Neural progenitor cell (in vitro differentiated cells): ENCODE measurements around the gene TRAPPC5.

ENCODE experiments used
- EZH2 ChIP-seq: fragments of 200-600 bp; sonication (generic); IDR thresholded peaks from 2 replicates; pipeline ENCODE4 v1.6.1; 2017; ENCODE audit warnings: antibody characterized with exemption, mild to moderate bottlenecking, moderate library complexity
- EZH2phosphoT487 ChIP-seq: fragments of 200-600 bp; sonication (generic); IDR thresholded peaks from 2 replicates; pipeline ENCODE4 v1.6.1; 2017; ENCODE audit warnings: antibody characterized with exemption

GRCh38 chr19:7672522-7672921, 8.1 kb upstream of the TRAPPC5 start:
- TF ChIP-seq EZH2 (no peak), EZH2phosphoT487 (no peak)
